ENCODE results near the gene EGLN2.
"Not testable (repeated sequence)": the region's sequence is repeated elsewhere in the genome, so short reads cannot be mapped to it uniquely, and the experiment has no call there.

DNA sequence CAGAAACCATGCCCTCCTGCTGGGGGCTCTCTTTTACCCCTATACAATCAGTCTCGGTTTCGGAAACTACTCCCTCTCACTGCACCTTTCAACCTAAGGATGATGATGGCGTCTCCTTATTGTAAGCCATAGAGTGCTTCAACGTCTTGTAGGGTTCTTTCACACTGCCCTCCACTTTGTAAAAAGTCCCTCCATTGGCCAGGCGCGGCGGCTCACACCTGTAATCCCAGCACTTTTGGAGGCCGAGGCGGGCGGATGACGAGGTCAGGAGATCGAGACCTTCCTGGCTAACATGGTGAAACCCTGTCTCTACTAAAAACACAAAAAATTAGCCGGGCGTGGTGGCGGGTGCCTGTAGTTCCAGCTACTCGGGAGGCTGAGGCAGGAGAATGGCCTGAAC is 31.8 kb downstream of the EGLN2 start:
- TF ChIP-seq, protein P1, sequence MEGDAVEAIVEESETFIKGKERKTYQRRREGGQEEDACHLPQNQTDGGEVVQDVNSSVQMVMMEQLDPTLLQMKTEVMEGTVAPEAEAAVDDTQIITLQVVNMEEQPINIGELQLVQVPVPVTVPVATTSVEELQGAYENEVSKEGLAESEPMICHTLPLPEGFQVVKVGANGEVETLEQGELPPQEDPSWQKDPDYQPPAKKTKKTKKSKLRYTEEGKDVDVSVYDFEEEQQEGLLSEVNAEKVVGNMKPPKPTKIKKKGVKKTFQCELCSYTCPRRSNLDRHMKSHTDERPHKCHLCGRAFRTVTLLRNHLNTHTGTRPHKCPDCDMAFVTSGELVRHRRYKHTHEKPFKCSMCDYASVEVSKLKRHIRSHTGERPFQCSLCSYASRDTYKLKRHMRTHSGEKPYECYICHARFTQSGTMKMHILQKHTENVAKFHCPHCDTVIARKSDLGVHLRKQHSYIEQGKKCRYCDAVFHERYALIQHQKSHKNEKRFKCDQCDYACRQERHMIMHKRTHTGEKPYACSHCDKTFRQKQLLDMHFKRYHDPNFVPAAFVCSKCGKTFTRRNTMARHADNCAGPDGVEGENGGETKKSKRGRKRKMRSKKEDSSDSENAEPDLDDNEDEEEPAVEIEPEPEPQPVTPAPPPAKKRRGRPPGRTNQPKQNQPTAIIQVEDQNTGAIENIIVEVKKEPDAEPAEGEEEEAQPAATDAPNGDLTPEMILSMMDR (conservative IDR thresholded peaks at IDR 0.05 in 1 of 2, IDR thresholded peaks at IDR 0.05 in 1 of 2; ENCODE audit: extremely low read depth in 1 of 2, insufficient read depth in 1 of 2, low read depth in 1 of 2, low read length in 2 of 2) = not testable (repeated sequence)
- TF ChIP-seq EZH2 (IDR thresholded peaks at IDR 0.05; ENCODE audit: borderline replicate concordance, low read length) = not testable (repeated sequence)
